PC-9 (cell line): ENCODE measurements around the gene RRBP1. TPM values are rescaled to one million over a fixed set of nuclear protein-coding genes. Genes with fewer than 3 reads are reported as not detected.

ENCODE experiments used
- BruUV-seq: library from RNA; stranded (reverse); fragments of 400-500 nt; replicated peaks from 2 replicates; lab custom pipeline; 2021; lab: Mats Ljungman, UMichigan
- CTCF ChIA-PET: fragments of 300-600 bp; sonication (Branson Sonifier 250); formaldehyde crosslinking; loops from one replicate; lab custom pipeline; 2022; ENCODE audit warnings: antibody characterized with exemption; lab: Charles Lee
- POLR2A ChIA-PET: fragments of 300-600 bp; sonication (Branson Sonifier 250); formaldehyde crosslinking; loops from one replicate; lab custom pipeline; 2022; ENCODE audit warnings: antibody characterized with exemption; ENCODE audit not compliant: unreplicated experiment; lab: Charles Lee
- DNase-seq, 2 experiments: peaks; one replicate each; pipeline versions ENCODE4 v3.0.0 to v3.0.0-alpha.2; 2015 to 2022; ENCODE audit warnings: mixed read lengths in 1 of 2
- H2AFZ ChIP-seq: fragments of 200-600 bp; sonication (generic); 2 replicates; pipeline ENCODE4 v1.8.1; 2017; ENCODE audit warnings: antibody characterized with exemption
- H3F3A ChIP-seq: fragments of 200-600 bp; sonication (generic); 2 replicates; pipeline ENCODE4 v1.8.1; 2017; ENCODE audit warnings: antibody characterized with exemption, mild to moderate bottlenecking, low read depth; ENCODE audit not compliant: insufficient read depth
- H3K27ac ChIP-seq: fragments of 200-600 bp; sonication (generic); 2 replicates; pipeline ENCODE4 v1.6.1; 2016; ENCODE audit warnings: mixed run types
- H3K27me3 ChIP-seq: fragments of 200-600 bp; sonication (generic); 2 replicates; pipeline ENCODE4 v1.6.1; 2016; ENCODE audit warnings: low read depth, mixed run types; ENCODE audit not compliant: insufficient read depth
- H3K36me3 ChIP-seq: fragments of 200-600 bp; sonication (generic); 2 replicates; pipeline ENCODE4 v1.6.1; 2016; ENCODE audit warnings: low read depth, mixed run types
- H3K4me1 ChIP-seq: fragments of 200-600 bp; sonication (generic); replicated peaks from 2 replicates; pipeline ENCODE4 v1.6.1; 2016; ENCODE audit warnings: mixed run types; ENCODE audit not compliant: insufficient read depth
- H3K4me2 ChIP-seq: fragments of 200-600 bp; sonication (generic); 2 replicates; pipeline ENCODE4 v1.6.1; 2017; ENCODE audit warnings: mixed run types
- H3K4me3 ChIP-seq: fragments of 200-600 bp; sonication (generic); 2 replicates; pipeline ENCODE4 v1.6.1; 2016; ENCODE audit warnings: mixed run types
- H3K79me2 ChIP-seq: fragments of 200-600 bp; sonication (generic); 2 replicates; pipeline ENCODE4 v1.6.1; 2017; ENCODE audit warnings: low read depth, mixed run types
- H3K9me2 ChIP-seq: fragments of 200-600 bp; sonication (generic); 2 replicates; pipeline ENCODE4 v1.8.1; 2017; ENCODE audit warnings: mild to moderate bottlenecking; ENCODE audit not compliant: insufficient read depth
- H3K9me3 ChIP-seq: fragments of 200-600 bp; sonication (generic); 2 replicates; pipeline ENCODE4 v1.8.1; 2016; ENCODE audit warnings: low read depth; ENCODE audit not compliant: insufficient read depth
- H4K20me1 ChIP-seq: fragments of 200-600 bp; sonication (generic); 2 replicates; pipeline ENCODE4 v1.8.1; 2017; ENCODE audit not compliant: insufficient read depth
- CTCF ChIP-seq: fragments of 200-600 bp; sonication (generic); conservative IDR thresholded peaks from 2 replicates; pipeline ENCODE4 v1.6.1; 2017; ENCODE audit warnings: mixed run types, antibody characterized with exemption, mild to moderate bottlenecking, moderate library complexity
- EZH2 ChIP-seq: fragments of 200-600 bp; sonication (generic); IDR thresholded peaks from 2 replicates; pipeline ENCODE4 v1.8.0; 2017; ENCODE audit warnings: antibody characterized with exemption, low read depth
- intact Hi-C: fragments of 100-400 bp; cut with micrococcal nuclease; formaldehyde crosslinking; loops from one replicate; pipeline ENCODE4 v1.10.0; 2022; ENCODE audit not compliant: unreplicated experiment
- total RNA-seq: library from RNA; stranded (reverse); gene quantifications from 2 replicates; pipeline ENCODE4 v1.2.3, GENCODE V29; 2021

Gene RRBP1
- total RNA-seq, 1 experiment from 2014 or later: 144 TPM

- Histone ChIP-seq H3K9me3 (no peaks in the 10 kb centered on the region), H3K9me2 (no peaks in the 10 kb centered on the region), H3K27ac (peak overlapping the region; percentile 40), H3K4me2 (peak overlapping the region; percentile 51; the same call in 1 of the 2 replicates), H3K36me3 (peaks cover 54% of the 10 kb centered on the region), H3K79me2 (peaks cover 65% of the 10 kb centered on the region), H3K4me1 (peaks cover 31% of the 10 kb centered on the region), H3F3A (peaks cover 75% of the 10 kb centered on the region), H4K20me1 (peaks cover 36% of the 10 kb centered on the region), H3K27me3 (no peaks in the 10 kb centered on the region), H2AFZ (no peak overlapping the region), H3K4me3 (no peak overlapping the region)
- POLR2A ChIA-PET: interaction anchor here (0.7 to 0.8 kb wide), 4 partner anchors 35 to 321 kb away, joined by 5 to 11 read pairs (median 6); partner anchors contain the start of gene DSTN
- TF ChIP-seq EZH2 (no peak), CTCF (no peak)
- CTCF ChIA-PET: no interaction called here
- no peak for DNase-seq
- intact Hi-C loops: no loop called here
- no TSS peak for BruUV-seq
Measured at GRCh38 chr20:17606001-17606400, 76.0 kb downstream of the RRBP1 start.

- Histone ChIP-seq H2AFZ (no peak overlapping the region), H3K4me2 (peak overlapping the region; percentile 51), H3K9me3 (no peaks in the 10 kb centered on the region), H3K79me2 (peaks cover 72% of the 10 kb centered on the region), H3K27me3 (no peaks in the 10 kb centered on the region), H3K36me3 (peaks cover 54% of the 10 kb centered on the region), H3K4me3 (no peak overlapping the region), H4K20me1 (peaks cover 33% of the 10 kb centered on the region), H3K27ac (peak overlapping the region; percentile 40), H3F3A (peaks cover 78% of the 10 kb centered on the region), H3K9me2 (no peaks in the 10 kb centered on the region), H3K4me1 (peaks cover 31% of the 10 kb centered on the region)
- CTCF ChIA-PET: interaction anchor here (0.5 kb wide), 1 partner anchor 55 kb away, joined by 3 read pairs; no protein-coding TSS in a partner anchor
- no TSS peak for BruUV-seq
- intact Hi-C loops: loop anchor here (1.0 to 2.0 kb wide), 3 partner anchors 36 to 68 kb away; no protein-coding TSS in a partner anchor
- peak; percentile 41 to 82 for DNase-seq
- POLR2A ChIA-PET: interaction anchor here (0.8 kb wide), 3 partner anchors 34 to 321 kb away, joined by 6 to 11 read pairs (median 7); partner anchors contain the start of gene DSTN
- TF ChIP-seq CTCF (no peak), EZH2 (no peak)
Measured at GRCh38 chr20:17605131-17605660, 76.8 kb downstream of the RRBP1 start.

- BruUV-seq: no TSS peak
- CTCF ChIA-PET: no interaction called here
Measured at GRCh38 chr20:17602493-17602892, 79.5 kb downstream of the RRBP1 start.

More at GRCh38 chr20:17602493-17602892, 79.5 kb downstream of the RRBP1 start:
- Histone ChIP-seq H3K79me2 (peaks cover 87% of the 10 kb centered on the region), H4K20me1 (peaks cover 43% of the 10 kb centered on the region), H3K27ac (no peak overlapping the region), H3K36me3 (peaks cover 48% of the 10 kb centered on the region), H3K27me3 (no peaks in the 10 kb centered on the region), H3K9me3 (no peaks in the 10 kb centered on the region), H2AFZ (no peak overlapping the region), H3K9me2 (no peaks in the 10 kb centered on the region), H3K4me2 (no peak overlapping the region), H3K4me1 (peaks cover 31% of the 10 kb centered on the region), H3K4me3 (no peak overlapping the region), H3F3A (peaks cover 63% of the 10 kb centered on the region)
- POLR2A ChIA-PET: interaction anchor here (0.7 kb wide), 1 partner anchor 30 kb away, joined by 3 read pairs; no protein-coding TSS in a partner anchor
- TF ChIP-seq CTCF (no peak), EZH2 (no peak)
- no peak for DNase-seq
- intact Hi-C loops: no loop called here
